Measurements from ENCODE around the gene CCDC27.

CCDC27 gene

GRCh38 chr1:3763351-3764125 lies 11.3 kb downstream of the CCDC27 start:
- Histone ChIP-seq H3K79me2 (ENCODE audit: insufficient read depth, low read length) (no peaks in the 10 kb centered on the region), H3K9me3 (ENCODE audit: insufficient read depth, low read depth, low read length) (no peaks in the 10 kb centered on the region), H3K9ac (ENCODE audit: low read depth, low read length, poor library complexity, severe bottlenecking) (no peak overlapping the region), H3F3A (ENCODE audit: low read depth) (no peaks in the 10 kb centered on the region), H3K36me3 (ENCODE audit: insufficient read depth, low read length) (no peaks in the 10 kb centered on the region), H4K20me1 (ENCODE audit: insufficient read depth, low read length, poor library complexity, severe bottlenecking) (no peaks in the 10 kb centered on the region), H2AFZ (ENCODE audit: low read length) (no peak overlapping the region), H3K4me3 (ENCODE audit: low read length, poor library complexity, severe bottlenecking) (no peak overlapping the region), H3K4me2 (ENCODE audit: low read depth, low read length, poor library complexity, severe bottlenecking) (no peak overlapping the region), H3K9me2 (replicated peaks; ENCODE audit: low read depth, low read length) (no peaks in the 10 kb centered on the region), H3K27me3 (ENCODE audit: insufficient read depth, low read length, poor library complexity, severe bottlenecking) (no peaks in the 10 kb centered on the region), H3K4me1 (ENCODE audit: insufficient read depth, low read length, poor library complexity, severe bottlenecking) (no peaks in the 10 kb centered on the region)
- TF ChIP-seq CTCF (conservative IDR thresholded peaks at IDR 0.05; ENCODE audit: low read length) (no peak), EZH2phosphoT487 (IDR thresholded peaks at IDR 0.05; ENCODE audit: borderline replicate concordance) (no peak)

- Histone ChIP-seq H3K9me3 (ENCODE audit: insufficient read depth, low read depth, low read length) (no peaks in the 10 kb centered on the region), H3K4me1 (ENCODE audit: insufficient read depth, low read length, poor library complexity, severe bottlenecking) (no peaks in the 10 kb centered on the region), H3K4me2 (ENCODE audit: low read depth, low read length, poor library complexity, severe bottlenecking) (no peak overlapping the region), H3K9me2 (replicated peaks; ENCODE audit: low read depth, low read length) (no peaks in the 10 kb centered on the region), H3K9ac (ENCODE audit: low read depth, low read length, poor library complexity, severe bottlenecking) (no peak overlapping the region), H3K79me2 (ENCODE audit: insufficient read depth, low read length) (no peaks in the 10 kb centered on the region), H3K4me3 (ENCODE audit: low read length, poor library complexity, severe bottlenecking) (no peak overlapping the region), H3F3A (ENCODE audit: low read depth) (no peaks in the 10 kb centered on the region), H3K36me3 (ENCODE audit: insufficient read depth, low read length) (no peaks in the 10 kb centered on the region), H4K20me1 (ENCODE audit: insufficient read depth, low read length, poor library complexity, severe bottlenecking) (no peaks in the 10 kb centered on the region), H2AFZ (ENCODE audit: low read length) (no peak overlapping the region), H3K27me3 (ENCODE audit: insufficient read depth, low read length, poor library complexity, severe bottlenecking) (no peaks in the 10 kb centered on the region)
- no peak for TF ChIP-seq EZH2phosphoT487 (IDR thresholded peaks at IDR 0.05; ENCODE audit: borderline replicate concordance)
- no peak for TF ChIP-seq CTCF (conservative IDR thresholded peaks at IDR 0.05; ENCODE audit: low read length)
Observed at GRCh38 chr1:3767328-3767925, 15.2 kb downstream of the CCDC27 start.

- no peak overlapping the region for H2AFZ ChIP-seq (ENCODE audit: low read length)
- H3K4me2 ChIP-seq (ENCODE audit: low read depth, low read length, poor library complexity, severe bottlenecking): no peak overlapping the region
- H3K36me3 ChIP-seq (ENCODE audit: insufficient read depth, low read length): no peaks in the 10 kb centered on the region
- no peaks in the 10 kb centered on the region for H3F3A ChIP-seq (ENCODE audit: low read depth)
- no peaks in the 10 kb centered on the region for H3K9me3 ChIP-seq (ENCODE audit: insufficient read depth, low read depth, low read length)
- no peaks in the 10 kb centered on the region for H3K4me1 ChIP-seq (ENCODE audit: insufficient read depth, low read length, poor library complexity, severe bottlenecking)
- no peaks in the 10 kb centered on the region for H4K20me1 ChIP-seq (ENCODE audit: insufficient read depth, low read length, poor library complexity, severe bottlenecking)
- H3K4me3 ChIP-seq (ENCODE audit: low read length, poor library complexity, severe bottlenecking): no peak overlapping the region
- no peak overlapping the region for H3K9ac ChIP-seq (ENCODE audit: low read depth, low read length, poor library complexity, severe bottlenecking)
- no peaks in the 10 kb centered on the region for H3K79me2 ChIP-seq (ENCODE audit: insufficient read depth, low read length)
- no peaks in the 10 kb centered on the region for H3K9me2 ChIP-seq (replicated peaks; ENCODE audit: low read depth, low read length)
- H3K27me3 ChIP-seq (ENCODE audit: insufficient read depth, low read length, poor library complexity, severe bottlenecking): no peaks in the 10 kb centered on the region
- TF ChIP-seq EZH2phosphoT487 (IDR thresholded peaks at IDR 0.05; ENCODE audit: borderline replicate concordance) (no peak), CTCF (conservative IDR thresholded peaks at IDR 0.05; ENCODE audit: low read length) (no peak)
Observed at GRCh38 chr1:3768811-3769390, 16.7 kb downstream of the CCDC27 start.
